HTERT RPE-1 (cell line): ENCODE measurements around the gene SRSF2.
"Not testable (repeated sequence)": the region's sequence is repeated elsewhere in the genome, so short reads cannot be mapped to it uniquely, and the experiment has no call there.

Experiments used
- in situ Hi-C: fragments of 300-500 bp; cut with MboI; formaldehyde crosslinking; loops from 4 replicates; pipeline ENCODE4 v1.14.3; 2020; ENCODE audit warnings: low sequenced_read_pairs

Gene SRSF2

DNA sequence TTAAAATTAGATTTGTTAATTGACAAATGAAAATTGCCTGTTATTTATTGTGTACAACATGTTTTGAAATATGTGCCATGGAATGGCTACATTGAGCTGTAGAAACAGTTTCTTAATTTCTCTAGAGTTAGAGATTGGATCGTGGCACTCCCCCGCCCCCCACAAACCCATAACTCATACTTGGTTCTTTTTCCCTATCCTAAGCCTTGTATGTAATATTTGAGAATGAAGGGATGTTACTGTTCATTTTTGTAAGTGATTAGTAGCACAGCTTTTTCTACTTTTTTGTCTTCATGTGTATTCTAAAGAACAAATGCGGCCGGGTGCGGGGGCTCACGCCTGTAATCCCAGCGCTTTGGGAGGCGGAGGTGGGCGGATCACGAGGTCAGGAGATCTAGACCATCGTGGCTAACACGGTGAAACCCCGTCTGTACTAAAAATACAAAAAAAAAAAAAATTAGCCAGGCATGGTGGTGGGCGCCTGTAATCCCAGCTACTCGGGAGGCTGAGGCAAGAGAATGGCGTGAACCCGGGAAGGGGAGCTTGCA, 2.5 kb upstream of the SRSF2 start:
- in situ Hi-C loops: not testable (repeated sequence)

DNA sequence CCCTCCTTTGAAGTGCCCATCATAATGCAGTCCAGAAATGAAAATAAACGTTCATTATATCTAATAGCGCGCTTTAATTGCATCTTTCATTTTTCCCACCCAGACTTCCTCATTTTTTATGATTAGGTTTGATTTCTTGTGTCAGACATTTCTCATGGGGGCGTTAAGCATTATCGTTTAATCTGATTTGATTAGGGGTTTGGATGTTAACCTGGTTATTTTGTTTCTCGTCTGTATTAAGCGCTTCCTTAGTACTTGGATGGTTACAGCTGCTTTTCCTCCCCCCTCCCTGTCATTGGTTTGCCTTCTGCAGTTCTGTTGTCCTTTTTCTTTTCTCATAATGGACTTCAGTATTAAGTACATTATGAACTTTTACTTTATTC, 1.3 kb upstream of the SRSF2 start:
- in situ Hi-C loops: no loop called here

DNA sequence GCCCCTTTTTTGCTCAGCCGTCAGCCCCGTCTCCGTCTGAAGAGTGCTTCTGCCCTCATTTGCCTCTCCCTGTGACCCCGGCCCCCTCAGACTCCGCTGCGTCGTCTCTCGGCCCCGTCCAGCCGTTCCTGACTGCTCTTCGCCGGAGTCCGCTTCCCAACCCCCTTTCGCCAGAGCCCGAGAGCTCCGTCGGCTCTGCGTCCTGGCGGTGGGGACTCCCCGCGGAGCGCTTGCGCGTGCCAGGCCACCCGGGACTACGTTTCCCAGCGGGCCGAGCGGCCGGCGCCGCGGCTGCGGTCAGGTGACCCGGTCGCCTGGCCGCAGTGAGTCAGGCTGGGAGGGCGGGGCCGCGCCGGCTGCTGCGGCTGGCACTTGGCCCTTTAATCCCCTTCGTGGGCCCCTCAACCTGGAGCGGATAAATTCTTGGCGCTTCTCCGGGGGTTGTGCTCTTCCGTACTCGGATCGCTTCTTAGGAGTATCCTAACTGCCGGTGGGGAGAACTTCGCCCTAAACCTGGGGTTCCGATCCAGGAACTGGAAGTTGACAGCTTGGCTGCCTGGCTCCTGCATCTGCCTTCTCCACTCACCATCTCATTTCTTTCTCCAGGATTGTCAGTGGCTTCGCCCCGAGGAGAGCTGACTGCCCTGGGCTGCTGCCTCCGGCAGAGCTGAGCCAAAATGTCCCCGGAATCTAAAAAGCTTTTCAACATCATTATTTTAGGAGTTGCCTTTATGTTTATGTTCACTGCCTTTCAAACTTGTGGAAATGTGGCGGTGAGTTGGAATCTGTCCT, 741 bp upstream of the SRSF2 start, which contains the start of gene MFSD11:
MFSD11 (plus strand) TSS at position 444 of the 792 bp plus-strand sequence; CDS start at position 678, 234 bp downstream.
- in situ Hi-C loops: no loop called here

DNA sequence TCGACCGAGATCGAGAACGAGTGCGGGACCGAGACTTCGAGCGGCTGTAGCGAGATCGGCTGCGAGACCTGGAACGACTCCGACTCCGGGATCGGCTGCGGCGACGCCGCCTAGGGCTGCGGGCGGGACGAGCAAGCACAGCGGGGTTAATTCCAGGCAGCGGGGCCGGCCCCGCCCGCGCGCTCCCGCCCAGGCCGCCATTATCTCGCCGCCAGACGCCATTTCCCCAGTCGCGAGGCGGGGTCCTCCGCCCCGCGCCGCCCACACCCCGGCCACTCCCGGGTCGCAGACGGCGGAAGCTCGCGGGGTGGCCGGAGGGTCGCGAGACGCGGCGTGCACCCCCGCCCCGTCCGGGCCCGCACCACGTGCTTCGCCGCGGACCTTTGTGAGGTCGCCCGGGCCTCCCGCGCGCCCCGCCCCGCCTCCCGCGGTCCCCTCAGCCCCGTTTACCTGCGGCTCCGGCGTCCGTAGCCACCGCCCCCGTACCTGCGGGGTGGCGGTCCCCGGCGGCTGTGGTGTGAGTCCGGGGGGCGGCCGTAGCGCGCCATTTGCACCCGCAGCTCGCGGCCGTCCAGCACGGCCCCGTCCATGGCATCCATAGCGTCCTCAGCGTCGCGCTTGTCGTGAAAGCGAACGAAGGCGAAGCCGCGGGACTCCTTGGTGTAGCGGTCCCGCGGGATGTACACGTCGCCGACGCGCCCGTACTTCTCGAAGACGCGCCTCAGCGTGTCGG, 616 bp downstream of the SRSF2 start:
- in situ Hi-C loops: no loop called here

DNA sequence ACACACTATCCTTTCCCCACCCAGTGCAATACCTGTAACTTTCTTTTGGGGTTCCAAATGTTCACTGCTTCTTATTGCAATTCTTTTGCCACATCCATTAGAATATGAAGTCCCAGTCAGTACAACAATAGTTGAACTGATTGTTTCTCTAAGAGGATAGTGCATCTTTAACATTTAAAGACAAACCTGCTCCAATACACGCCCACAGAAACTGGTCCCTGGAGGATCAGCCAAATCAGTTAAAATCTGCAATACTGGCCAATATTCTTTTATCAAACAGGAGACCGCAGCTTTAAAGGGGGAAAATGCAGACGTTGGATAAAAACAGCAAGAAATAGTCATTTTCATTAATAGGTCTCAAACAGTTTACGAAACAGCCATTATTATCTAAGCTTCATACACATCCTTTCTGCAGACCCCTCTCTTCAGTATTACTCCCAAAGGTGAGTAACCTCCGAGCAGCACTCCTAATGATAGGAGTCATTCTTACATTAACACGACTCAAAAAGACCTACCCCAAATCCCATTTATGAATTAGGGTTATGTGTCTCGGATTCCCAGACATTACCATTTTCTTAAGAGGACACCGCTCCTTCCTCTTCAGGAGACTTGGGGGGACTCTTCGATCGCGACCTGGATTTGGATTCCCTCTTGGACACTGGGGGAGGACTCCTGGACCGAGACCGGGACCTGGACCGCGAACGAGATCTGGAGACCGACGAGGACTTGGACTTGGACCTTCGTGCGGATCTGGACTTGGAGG, 1.4 kb downstream of the SRSF2 start:
- in situ Hi-C loops: no loop called here

DNA sequence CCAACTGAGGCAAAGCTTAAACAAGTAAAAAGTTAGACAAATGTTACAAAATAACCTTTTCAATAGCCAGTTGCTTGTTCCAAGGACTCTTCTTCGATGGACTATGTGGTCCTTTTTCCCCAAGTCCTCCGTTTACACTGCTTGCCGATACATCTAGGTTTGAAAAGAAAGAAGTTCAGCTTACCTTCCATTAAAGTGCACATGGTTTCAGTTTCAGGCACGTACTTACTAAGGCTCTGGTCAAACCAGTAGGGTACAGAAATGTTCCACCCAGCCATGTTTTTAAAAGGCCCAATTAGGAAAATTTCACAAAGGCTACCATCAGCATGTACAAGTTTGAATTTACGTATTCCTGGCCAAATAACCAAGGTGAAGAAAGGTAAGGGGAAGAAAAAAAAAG, 2.1 kb downstream of the SRSF2 start:
- in situ Hi-C loops: no loop called here

DNA sequence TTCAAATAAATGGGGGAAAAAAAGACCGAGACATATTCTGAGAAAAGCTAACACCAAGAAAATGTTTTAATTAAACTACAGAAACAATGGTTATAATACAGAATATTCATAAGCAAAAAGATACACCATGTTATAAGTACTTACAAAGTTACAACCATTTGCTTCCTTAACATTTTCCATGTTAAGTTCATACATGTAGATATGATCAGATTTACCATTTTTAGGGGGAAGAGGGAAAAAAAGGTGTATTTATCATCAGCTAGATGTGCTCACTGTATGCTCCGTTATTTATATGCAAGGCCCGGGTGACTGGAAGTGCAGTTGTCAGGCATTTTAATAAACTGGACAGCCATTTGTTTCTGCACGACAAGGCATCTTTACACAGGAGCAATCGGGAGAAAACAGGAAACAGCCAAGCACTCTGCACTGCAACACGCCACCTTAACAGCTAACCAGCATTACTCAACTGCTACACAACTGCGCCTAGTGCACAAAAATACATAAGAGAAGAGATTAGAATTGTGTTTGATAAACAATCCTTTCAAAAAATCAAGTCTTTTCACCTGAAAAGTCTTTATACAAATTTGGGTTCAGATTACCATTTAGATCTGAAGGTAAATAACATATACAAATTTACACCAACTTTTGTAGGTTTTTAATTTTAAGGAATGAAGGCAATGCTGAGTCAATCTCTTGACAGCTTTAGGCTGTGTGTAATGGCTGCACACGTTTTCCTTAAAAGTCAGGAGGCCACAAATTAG, 2.9 kb downstream of the SRSF2 start:
- in situ Hi-C loops: no loop called here

DNA sequence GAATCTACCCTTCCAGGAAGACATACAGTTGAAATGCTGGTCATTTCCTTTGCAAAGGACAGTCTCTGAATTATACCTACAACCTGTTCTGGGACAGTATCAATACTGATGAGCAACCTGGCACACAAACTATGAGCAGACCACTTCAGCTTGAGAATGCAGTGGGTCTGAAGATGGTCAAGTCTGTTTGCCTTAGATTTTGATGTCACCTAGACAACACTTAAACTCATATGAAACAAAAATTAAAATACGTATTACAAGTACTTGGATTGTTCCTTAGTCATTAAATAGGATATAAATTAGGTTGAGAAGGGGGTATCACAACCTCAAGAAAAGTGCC, 3.5 kb downstream of the SRSF2 start:
- in situ Hi-C loops: no loop called here

DNA sequence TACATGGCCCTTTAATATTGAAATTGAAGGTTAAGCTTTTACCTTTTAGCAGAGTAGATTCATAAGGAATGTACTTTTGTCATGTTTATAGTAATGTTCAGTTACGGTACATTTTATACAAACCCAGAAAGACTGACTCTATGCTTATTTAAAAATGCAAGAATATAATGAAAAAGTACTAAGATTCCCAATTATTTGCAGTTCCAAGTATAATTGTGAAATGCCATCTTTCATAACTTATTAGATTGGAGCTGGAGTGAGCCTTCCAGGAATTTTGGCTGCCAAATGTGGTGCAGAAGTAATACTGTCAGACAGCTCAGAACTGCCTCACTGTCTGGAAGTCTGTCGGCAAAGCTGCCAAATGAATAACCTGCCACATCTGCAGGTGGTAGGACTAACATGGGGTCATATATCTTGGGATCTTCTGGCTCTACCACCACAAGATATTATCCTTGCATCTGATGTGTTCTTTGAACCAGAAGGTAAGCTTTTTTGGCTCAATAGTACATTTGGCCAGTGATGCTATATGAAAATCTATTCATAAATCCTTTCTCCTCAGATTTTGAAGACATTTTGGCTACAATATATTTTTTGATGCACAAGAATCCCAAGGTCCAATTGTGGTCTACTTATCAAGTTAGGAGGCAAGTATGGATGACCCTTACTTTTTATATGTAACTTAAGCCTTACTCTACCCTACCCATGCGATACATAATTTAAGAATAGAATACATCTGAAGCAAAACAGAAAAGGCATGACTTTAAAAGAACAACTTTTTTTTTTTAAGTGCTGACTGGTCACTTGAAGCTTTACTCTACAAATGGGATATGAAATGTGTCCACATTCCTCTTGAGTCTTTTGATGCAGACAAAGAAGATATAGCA, 4.2 kb downstream of the SRSF2 start:
- in situ Hi-C loops: no loop called here

DNA sequence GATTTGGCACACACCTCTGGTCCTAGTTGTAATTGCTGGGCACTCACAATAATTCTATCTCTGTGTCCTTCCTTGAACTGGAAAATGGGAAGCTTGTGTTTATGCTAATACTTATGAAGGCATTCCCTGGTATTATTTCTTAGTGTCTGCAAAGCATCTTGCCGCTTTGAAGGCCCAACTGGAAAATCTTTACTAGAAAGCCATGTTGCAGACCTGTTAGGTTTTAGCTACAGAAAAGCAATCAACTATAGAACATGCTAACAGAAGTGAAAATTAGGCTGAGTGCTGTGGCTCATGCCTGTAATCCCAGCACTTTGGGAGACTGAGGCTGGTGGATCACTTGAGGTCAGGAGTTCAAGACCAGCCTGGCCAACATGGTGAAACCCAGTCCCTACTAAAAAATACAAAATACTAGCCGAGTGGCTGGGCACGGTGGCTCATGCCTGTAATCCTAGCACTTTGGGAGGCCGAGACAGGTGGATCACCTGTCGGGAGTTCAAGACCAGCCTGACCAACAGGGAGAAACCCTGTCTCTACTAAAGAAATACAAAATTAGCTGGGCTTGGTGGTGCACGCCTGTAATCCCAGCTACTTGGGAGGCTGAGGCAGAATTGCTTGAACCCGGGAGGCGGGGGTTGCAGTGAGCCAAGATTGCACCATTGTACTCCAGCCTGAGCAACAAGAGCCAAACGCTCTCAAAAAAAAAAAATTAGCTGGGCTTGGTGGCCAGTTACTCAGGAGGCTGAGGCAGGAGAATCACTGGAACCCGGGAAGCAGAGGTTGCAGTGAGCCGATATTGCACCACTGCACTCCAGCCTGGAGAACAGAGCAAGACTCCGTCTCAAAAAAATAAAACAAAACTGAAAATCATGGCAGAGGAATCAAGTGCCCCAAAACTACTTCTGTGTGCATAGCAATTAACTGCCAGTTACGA, 5.1 kb downstream of the SRSF2 start:
- in situ Hi-C loops: not testable (repeated sequence)

DNA sequence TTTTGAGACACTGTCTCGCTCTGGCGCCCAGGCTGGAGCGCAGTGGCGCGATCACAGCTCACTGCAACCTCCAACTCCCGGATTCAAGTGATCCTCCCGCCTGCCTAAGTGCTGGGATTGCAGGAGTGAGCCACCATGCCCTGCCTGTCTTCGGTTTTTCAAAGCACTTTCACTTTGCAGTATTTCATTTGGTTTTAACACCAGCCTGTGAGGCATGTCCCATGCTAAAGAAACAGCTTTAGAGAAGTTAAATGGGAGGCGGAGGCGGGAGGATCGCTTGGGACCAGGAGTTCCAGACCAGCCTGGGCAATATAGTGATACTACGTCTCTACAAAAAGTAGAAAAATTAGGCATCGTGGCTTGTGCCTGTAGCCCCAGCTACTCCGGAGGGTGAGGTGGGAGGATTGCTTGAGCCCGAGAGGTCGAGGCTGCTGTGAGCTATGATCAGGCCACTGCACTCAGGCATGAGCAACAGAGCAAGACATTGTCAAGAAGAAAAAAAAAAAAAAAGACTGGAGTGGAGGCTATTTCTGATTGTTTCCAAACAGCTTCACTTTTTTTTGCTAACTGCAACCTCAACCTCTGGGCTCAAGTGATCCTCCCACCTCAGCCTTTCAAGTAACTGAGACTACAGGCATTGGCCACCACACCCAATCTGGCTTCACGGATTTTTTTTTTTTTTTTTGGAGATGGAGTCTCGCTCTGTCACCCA, 9.2 kb downstream of the SRSF2 start:
- in situ Hi-C loops: no loop called here

DNA sequence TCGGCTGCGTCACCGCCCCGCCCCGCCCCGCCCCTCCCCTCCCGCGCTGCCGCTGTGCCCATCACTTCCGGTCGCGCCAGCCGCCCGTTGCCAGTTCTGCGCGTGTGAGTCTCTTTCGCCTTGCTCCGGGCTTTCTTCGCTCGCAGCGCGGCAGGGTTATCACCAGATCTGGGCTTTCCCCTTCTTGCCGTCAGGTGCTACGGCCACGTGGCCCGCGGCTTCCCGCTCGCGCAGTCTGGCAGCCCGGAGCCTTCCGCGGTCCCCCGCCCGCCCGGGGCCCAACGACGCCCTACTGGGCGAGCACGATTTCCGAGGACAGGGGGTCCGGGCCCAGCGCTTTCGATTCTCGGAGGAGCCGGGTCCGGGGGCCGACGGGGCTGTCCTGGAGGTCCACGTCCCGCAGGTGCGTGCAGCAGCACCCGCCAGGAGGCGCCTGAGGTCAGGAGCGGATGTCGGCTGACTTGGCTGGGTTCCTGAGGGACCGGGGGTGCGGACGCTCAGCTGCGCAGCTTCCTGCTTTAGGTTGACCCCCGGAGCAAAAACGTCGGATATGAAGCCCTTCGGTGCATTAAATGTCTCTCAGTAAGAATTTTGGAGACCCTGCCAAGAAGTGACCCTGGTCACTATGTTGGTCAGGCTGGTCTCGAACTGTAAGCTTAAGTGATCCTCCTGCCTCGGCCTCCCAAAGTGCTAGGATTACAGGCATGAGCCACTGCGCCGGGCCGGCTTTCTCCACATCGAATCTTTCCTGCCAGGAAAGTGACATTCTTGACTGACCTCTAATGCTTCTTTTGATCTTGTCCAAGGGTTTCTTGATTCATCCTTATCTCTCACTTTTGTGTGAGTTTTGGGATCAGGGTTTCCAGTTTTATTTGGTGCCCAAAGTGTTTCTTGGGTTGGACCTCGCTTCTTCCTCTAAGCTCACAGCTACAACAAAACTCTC, 10.1 kb downstream of the SRSF2 start, which contains the start of gene METTL23:
METTL23 (plus strand) TSS at position 64 of the 943 bp plus-strand sequence. CDS start 2,872 bp downstream, outside the sequence.
- in situ Hi-C loops: no loop called here

DNA sequence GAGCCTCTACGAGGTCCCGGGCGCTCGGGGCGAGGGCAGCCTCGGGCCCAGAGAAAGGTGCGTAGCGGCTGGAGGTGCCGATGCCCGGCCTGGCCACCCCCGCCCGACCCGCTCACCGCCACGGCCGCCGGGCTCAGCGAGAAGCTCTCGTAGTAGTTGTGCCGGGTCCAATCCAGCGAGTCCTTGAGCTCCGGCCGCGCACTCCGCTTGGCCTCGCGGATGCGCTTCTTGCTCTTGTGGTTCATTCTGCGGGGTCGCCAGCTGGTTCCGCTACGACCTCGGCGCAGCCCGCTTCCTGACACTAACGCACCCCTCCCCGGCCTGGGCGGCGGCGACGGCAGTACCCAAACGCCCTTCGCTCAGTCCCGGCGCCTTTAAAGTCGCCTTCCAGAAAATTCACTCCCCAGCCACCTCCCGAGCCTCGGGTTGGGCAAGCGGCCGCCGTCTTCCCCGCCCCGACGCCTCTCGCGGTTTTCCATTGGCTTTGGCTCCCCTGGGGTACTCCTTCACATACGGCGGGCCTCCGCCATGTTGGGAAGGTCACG, 10.8 kb downstream of the SRSF2 start, which contains the start of gene JMJD6:
JMJD6 (minus strand) TSS at position 376 of the 545 bp plus-strand sequence; CDS start at position 245, 131 bp downstream.
- in situ Hi-C loops: no loop called here

DNA sequence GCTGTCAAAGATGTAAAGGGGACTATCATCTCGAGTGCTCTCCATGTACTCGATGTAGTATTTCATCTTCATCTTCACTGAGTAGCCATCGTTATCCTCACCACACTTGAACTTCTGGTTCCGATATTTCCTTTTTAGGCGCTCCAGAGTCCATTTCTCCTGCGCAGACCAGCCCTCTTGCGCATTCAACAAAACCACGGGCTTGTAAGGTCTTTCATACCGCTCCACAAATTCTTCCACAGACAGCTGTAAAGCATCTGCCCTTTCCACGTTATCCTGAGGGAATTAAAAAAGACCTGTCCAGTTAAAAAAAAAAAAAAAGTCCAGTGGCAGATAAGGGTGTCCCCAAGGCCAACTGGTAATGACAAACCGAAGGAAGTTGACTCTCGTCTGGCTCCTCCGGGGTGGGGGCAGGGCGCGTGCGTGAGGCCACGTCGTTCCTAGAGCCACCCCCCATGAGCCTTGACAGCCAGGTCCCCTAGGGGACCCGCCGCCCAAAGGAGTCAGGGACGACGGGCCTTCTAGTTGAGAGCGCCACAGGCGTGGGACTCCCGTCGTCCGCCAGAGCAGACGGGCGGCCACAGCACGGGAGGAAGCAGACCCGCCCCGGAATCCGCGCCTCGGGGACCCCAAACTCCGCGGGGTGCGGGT, 11.4 kb downstream of the SRSF2 start:
- in situ Hi-C loops: no loop called here

DNA sequence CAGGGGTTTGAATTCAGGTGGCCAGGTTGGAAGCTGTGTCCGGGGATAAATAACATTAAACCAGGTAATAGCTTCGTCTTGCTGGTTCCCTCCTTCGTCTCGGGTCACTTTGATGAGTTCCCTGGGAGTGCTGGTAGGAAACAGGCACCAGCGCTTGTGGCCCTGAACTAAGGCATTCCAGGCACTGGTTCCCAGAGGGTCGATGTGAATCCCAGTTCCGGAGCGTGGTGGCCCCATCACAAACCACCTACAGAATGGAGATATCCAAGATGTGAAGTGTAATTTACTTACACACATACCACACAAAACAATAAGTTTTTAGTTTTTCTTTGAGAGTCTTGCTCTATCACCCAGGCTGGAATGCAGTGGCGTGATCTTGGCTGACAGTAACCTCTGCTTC, 13.3 kb downstream of the SRSF2 start:
- in situ Hi-C loops: no loop called here

DNA sequence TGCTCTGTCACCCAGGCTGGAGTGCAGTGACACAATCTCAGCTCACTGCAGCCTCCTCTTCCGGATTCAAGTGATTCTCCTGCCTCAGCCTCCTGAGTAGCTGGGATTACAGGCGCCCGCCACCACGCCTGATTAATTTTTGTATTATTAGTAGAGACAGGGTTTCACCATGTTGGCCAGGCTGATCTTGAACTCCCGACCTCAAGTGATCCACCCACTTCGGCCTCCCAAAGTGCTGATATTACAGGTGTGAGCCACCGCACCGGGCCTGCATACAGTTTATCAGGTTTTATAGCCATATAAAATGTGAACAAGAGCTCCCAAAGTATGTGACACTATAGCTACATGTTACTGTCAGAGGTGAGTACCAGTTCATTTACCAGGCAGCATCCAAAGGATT, 14.2 kb downstream of the SRSF2 start:
- in situ Hi-C loops: not testable (repeated sequence)
